NCI-H526 treated with DMSO at 0.1 percent for 48 hours (cell line): Measurements from ENCODE around the gene TBC1D30.

Source experiments
- DNase-seq: peaks from one replicate; lab custom pipeline; 2025; lab: John Stamatoyannopoulos, UW

The TBC1D30 gene

GRCh38 chr12:64860446-64860998 lies 36.1 kb downstream of the TBC1D30 start:
- no peak for DNase-seq

GRCh38 chr12:64864319-64864718 lies 39.9 kb downstream of the TBC1D30 start:
- no peak for DNase-seq

- no peak for DNase-seq
Observed at GRCh38 chr12:64875186-64875585, 50.7 kb downstream of the TBC1D30 start.

DNA sequence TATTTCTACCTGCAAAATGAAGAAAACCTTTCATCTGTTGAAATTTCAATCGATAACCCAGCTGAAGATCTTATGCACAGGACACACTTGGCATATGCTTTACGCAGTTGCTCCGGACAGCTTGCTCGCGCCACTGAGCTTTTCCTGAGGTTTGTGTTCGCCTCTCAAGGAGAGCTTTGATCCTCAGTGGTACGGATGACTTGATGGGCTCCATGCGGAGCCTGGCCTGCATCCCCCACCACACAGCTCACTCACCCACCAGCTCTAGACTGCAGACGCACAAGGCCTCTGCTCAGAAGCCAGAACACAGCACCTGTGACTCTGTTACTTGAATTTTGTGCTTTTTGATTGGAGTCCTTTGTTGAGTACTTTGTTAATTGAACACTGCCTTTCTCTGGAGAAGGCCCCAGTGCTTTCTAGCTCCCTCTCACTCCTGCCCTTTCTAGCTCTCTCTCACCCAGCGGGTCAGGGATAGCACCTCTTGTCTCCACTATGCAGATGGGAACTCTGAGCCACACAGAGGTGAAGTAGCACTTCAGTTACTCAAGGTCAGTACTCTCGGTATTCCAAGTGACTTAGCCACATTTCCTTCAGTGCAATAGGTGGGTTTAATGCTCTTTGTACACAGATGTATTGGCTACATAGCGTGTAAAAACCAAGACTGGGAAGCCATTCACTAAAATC lies 52.1 kb downstream of the TBC1D30 start:
- DNase-seq = no peak

GRCh38 chr12:64877363-64878004 lies 53.0 kb downstream of the TBC1D30 start:
- DNase-seq = no peak

DNA sequence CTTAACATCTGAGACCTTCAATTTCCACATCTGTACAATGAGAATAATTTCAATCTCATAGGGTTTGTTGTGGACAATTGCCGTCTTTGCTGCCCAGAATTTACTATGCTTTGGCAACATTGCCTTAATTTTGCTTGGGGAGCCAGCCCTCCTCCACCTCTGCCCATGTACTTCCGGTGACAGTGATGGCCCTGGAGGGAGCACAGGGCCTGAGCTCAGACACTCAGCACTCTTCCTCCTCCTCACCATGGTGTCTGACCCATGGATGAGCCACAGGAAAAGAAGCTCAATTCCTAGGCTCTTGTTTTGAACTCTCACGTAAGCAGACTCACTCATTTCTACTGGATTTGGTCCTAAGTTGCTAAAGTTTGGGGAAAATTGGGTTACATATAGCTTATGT lies 58.2 kb downstream of the TBC1D30 start:
- no peak for DNase-seq

GRCh38 chr12:64883264-64884163 lies 59.1 kb downstream of the TBC1D30 start:
- no peak for DNase-seq

DNA sequence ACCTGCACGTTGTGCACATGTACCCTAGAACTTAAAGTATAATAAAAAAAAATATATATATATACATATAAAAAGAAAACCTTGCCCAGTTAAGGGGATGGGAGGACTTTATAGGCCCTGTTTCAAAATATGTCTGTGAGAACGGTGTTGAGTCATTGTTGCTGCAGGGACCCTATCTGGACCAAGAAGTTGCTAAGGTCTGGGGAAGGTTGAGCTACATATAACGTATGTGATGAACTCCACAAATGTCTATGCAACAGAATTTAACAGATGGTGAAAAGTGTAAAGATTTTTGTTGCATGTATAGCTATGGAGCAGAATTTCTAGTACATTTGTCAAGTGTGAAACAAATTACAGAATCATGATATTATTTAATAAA lies 59.7 kb downstream of the TBC1D30 start:
- no peak for DNase-seq

GRCh38 chr12:64884728-64885127 lies 60.3 kb downstream of the TBC1D30 start:
- no peak for DNase-seq

DNA sequence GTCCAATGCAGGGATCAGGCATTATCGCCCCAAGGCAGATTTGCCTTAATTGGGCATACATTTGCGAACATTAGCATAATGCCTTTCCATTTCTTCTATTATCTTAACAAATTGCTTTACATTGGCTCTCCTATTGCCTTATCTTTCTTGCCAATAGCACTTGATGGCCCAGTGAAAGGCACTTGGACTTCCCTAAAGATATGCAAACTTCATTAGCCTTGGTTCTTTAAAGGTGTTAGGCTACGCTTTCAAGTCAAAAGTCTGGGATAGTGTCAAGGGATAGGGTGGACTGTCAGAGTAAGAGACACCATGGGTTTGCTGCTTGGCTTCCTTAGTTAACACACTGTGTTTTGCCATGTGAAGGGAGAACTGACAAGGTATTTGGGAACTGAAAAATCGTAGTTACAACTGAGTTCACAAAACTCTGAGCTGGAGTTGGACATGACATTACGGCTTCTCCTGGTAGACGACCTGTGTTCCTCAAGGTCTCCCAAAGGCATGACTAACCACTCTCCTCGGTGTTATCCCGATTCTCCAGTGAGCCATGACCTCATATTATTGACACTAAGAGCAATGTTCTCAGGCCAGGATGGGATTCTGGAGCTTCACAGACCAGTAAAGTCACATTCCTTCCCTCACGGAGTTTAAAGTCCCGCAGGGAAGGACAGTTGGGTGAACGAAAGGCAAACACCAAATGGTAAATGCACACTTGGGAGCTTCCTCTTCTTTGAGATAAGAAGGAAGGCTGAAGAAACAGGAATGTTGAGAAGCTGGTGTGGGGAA lies 65.2 kb downstream of the TBC1D30 start:
- DNase-seq = no peak

DNA sequence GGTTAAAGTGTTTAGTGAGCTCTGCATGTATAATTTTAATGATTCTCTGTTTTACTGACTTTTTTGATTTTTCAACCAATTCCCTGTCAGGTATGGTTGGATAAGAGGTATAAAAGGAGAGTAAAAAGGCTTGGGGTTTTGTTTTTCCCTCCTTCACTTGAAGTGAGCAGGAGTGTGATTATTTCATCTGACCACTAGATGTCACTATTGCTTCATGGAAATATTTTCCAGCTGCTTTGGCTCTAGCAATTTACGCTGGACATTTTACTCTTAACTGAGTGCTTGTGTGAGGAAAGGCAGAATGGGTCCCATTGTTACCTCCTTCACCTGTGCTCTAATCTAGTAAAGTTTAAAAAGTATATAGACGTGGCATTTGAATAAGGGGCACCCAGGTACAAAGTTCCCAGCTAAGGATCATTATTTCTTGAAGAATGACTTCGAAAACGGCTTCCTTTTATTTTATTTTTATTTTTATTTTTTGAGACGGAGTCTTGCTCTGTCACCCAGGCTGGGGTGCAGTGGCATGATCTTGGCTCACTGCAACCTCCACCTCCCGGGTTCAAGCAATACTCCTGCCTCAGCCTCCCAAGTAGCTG lies 66.5 kb downstream of the TBC1D30 start:
- peak; percentile 46 for DNase-seq

GRCh38 chr12:64891629-64892028 lies 67.2 kb downstream of the TBC1D30 start:
- no peak for DNase-seq

- no peak for DNase-seq
Observed at GRCh38 chr12:64892561-64892960, 68.1 kb downstream of the TBC1D30 start.

DNA sequence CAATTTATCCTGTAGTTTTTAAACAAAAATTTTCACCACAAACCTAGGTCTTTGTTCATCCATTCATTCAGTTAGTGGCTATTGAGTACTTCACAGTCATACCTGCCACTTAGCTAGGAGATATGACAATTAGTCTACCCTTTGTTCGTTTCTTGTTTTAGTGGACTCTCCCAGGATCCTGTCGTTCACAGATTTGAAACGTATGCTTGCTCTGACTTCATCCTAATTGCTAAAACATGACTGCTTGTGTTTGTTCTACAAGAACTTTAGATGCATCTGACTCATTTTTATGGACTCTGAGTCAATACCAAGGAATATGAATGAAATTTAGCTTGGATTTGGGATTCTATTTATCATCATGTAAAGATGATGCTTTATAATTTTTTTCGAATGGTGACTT lies 69.5 kb downstream of the TBC1D30 start:
- no peak for DNase-seq

GRCh38 chr12:64894827-64895475 lies 70.5 kb downstream of the TBC1D30 start:
- no peak for DNase-seq

- no peak for DNase-seq
Observed at GRCh38 chr12:64895526-64895925, 71.1 kb downstream of the TBC1D30 start.

- no peak for DNase-seq
Observed at GRCh38 chr12:64900540-64900939, 76.1 kb downstream of the TBC1D30 start.

DNA sequence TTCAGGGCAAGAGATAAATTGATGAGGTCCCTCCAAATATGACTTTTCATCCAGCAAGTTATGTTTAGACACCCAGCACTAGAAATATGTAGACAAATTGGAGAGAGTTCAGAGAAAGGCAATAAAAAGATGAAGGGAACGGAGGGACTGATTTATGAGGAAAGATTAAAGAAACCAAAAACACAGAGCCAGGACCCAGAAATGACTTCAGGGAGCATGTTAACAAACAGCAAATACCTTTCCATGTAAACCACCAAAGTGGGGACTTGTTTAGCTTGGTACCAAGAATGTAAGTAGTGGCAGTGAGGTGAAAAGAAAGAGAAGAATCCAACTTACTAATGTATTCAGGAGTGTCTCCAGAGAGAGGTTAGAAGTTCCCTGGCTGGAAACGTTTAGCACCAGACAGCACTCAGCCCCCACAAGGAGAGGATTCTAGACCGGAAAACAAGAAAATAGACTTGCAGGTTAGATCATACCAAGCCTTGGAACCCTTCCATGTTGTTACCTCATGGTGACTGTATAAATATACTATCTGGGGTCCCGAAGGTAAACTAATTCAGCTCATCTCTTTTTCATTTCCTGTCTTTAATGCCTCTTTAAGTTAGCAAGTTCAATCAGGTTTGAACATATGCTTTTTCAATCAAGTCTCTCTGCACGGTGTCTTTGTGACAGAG lies 79.2 kb downstream of the TBC1D30 start:
- no peak for DNase-seq

- no peak for DNase-seq
Observed at GRCh38 chr12:64907097-64907496, 82.7 kb downstream of the TBC1D30 start.

DNA sequence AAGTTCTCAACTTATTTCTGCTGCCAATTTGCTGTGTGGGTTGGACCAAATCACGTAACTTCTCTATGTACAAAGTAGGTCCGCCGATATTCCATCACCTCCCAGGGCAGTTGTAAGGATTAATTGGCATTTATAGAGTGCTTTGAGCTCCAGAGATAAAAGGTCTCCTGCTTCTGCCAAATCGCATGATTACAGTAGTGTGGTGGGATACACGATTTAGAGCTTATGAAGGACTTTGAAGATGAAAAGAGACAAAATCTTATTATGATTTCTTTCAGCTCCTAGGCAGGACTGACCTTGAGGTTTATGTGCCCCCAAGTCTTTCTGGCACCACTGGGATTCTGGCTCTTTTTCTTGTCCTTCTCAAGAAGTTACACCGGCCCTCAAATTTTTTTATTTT lies 84.7 kb downstream of the TBC1D30 start:
- no peak for DNase-seq
